H7 (cell line): ENCODE results near the gene DSG4. TPM values are rescaled to one million over a fixed set of nuclear protein-coding genes. Genes with fewer than 3 reads are reported as not detected.

Experiments used
- DNase-seq: peaks from one replicate; pipeline ENCODE4 v3.0.0; 2012
- H3K27me3 ChIP-seq: 2 replicates; pipeline ENCODE4 v1.6.0; 2011; ENCODE audit warnings: mild to moderate bottlenecking, low read length; ENCODE audit not compliant: control insufficient read depth, insufficient read depth
- H3K36me3 ChIP-seq: replicated peaks from 2 replicates; pipeline ENCODE4 v1.5.1; 2011; ENCODE audit warnings: low read length; ENCODE audit not compliant: control insufficient read depth, insufficient read depth
- H3K4me3 ChIP-seq: 2 replicates; pipeline ENCODE4 v1.5.1; 2011; ENCODE audit warnings: low read depth, mild to moderate bottlenecking, control low read depth, low read length, moderate library complexity; ENCODE audit not compliant: insufficient read depth
- total RNA-seq: library from RNA; depleted of rRNA; stranded (reverse); fragments of >200 nt; shearing (Covaris generic); gene quantifications from 2 replicates; pipeline ENCODE4 v1.2.3, GENCODE V29; 2014

Gene DSG4
- total RNA-seq, 1 experiment from 2014 or later = not detected

GRCh38 chr18:31426021-31426420, 49.4 kb downstream of the DSG4 start:
- no peak overlapping the region for H3K4me3 ChIP-seq

GRCh38 chr18:31426871-31427406, 50.4 kb downstream of the DSG4 start:
- no peak for DNase-seq
- Histone ChIP-seq H3K27me3 (no peaks in the 10 kb centered on the region), H3K4me3 (no peak overlapping the region), H3K36me3 (no peaks in the 10 kb centered on the region)

More at GRCh38 chr18:31426021-31426420, 49.4 kb downstream of the DSG4 start:
- no peak for DNase-seq
- no peaks in the 10 kb centered on the region for H3K27me3 ChIP-seq
- H3K36me3 ChIP-seq = no peaks in the 10 kb centered on the region

- Histone ChIP-seq H3K27me3 (no peaks in the 10 kb centered on the region), H3K36me3 (no peaks in the 10 kb centered on the region), H3K4me3 (no peak overlapping the region)
- no peak for DNase-seq
Measured at GRCh38 chr18:31428211-31428610, 51.6 kb downstream of the DSG4 start.

GRCh38 chr18:31429623-31430022, 53.0 kb downstream of the DSG4 start:
- no peak overlapping the region for H3K4me3 ChIP-seq
- H3K27me3 ChIP-seq = no peaks in the 10 kb centered on the region
- H3K36me3 ChIP-seq = no peaks in the 10 kb centered on the region
- DNase-seq = peak; percentile 15

GRCh38 chr18:31430072-31430471, 53.5 kb downstream of the DSG4 start:
- Histone ChIP-seq H3K4me3 (no peak overlapping the region), H3K36me3 (no peaks in the 10 kb centered on the region), H3K27me3 (no peaks in the 10 kb centered on the region)
- no peak for DNase-seq

GRCh38 chr18:31430554-31430953, 54.0 kb downstream of the DSG4 start:
- no peak for DNase-seq
- H3K36me3 ChIP-seq = no peaks in the 10 kb centered on the region
- H3K27me3 ChIP-seq = no peaks in the 10 kb centered on the region
- H3K4me3 ChIP-seq = no peak overlapping the region

GRCh38 chr18:31432316-31432715, 55.7 kb downstream of the DSG4 start:
- DNase-seq = no peak
- Histone ChIP-seq H3K4me3 (no peak overlapping the region), H3K27me3 (no peaks in the 10 kb centered on the region), H3K36me3 (no peaks in the 10 kb centered on the region)

- DNase-seq = no peak
- Histone ChIP-seq H3K4me3 (no peak overlapping the region), H3K36me3 (no peaks in the 10 kb centered on the region), H3K27me3 (no peaks in the 10 kb centered on the region)
Measured at GRCh38 chr18:31436825-31437224, 60.2 kb downstream of the DSG4 start.

- Histone ChIP-seq H3K4me3 (no peak overlapping the region), H3K36me3 (no peaks in the 10 kb centered on the region), H3K27me3 (no peaks in the 10 kb centered on the region)
- no peak for DNase-seq
Measured at GRCh38 chr18:31438402-31438801, 61.8 kb downstream of the DSG4 start.

- Histone ChIP-seq H3K4me3 (no peak overlapping the region), H3K27me3 (no peaks in the 10 kb centered on the region), H3K36me3 (no peaks in the 10 kb centered on the region)
- DNase-seq = no peak
Measured at GRCh38 chr18:31439807-31440325, 63.3 kb downstream of the DSG4 start.

- DNase-seq = no peak
- H3K27me3 ChIP-seq = no peaks in the 10 kb centered on the region
- no peak overlapping the region for H3K4me3 ChIP-seq
- H3K36me3 ChIP-seq = no peaks in the 10 kb centered on the region
Measured at GRCh38 chr18:31440787-31441186, 64.2 kb downstream of the DSG4 start.

- DNase-seq = no peak
- H3K27me3 ChIP-seq = no peaks in the 10 kb centered on the region
- no peaks in the 10 kb centered on the region for H3K36me3 ChIP-seq
- no peak overlapping the region for H3K4me3 ChIP-seq
Measured at GRCh38 chr18:31441493-31441892, 64.9 kb downstream of the DSG4 start.

- no peaks in the 10 kb centered on the region for H3K36me3 ChIP-seq
- DNase-seq = no peak
- H3K4me3 ChIP-seq = no peak overlapping the region
Measured at GRCh38 chr18:31444142-31444541, 67.6 kb downstream of the DSG4 start.

GRCh38 chr18:31445908-31446307, 69.3 kb downstream of the DSG4 start:
- Histone ChIP-seq H3K36me3 (no peaks in the 10 kb centered on the region), H3K4me3 (no peak overlapping the region), H3K27me3 (no peaks in the 10 kb centered on the region)
- no peak for DNase-seq

More at GRCh38 chr18:31444142-31444541, 67.6 kb downstream of the DSG4 start:
- H3K27me3 ChIP-seq = no peaks in the 10 kb centered on the region

- no peak for DNase-seq
- H3K4me3 ChIP-seq = no peak overlapping the region
- no peaks in the 10 kb centered on the region for H3K36me3 ChIP-seq
- H3K27me3 ChIP-seq = no peaks in the 10 kb centered on the region
Measured at GRCh38 chr18:31446854-31447253, 70.3 kb downstream of the DSG4 start.
